ENCODE measurements around the gene UBE2QL1. TPM values are rescaled to one million over a fixed set of nuclear protein-coding genes. Genes with fewer than 3 reads are reported as not detected.

UBE2QL1 gene
- total and polyA plus RNA-seq, 2 of the 8 experiments (the other 6 are each of a cell fraction or from before 2014, with no cell fraction given): 0.43 to 0.65 TPM

DNA sequence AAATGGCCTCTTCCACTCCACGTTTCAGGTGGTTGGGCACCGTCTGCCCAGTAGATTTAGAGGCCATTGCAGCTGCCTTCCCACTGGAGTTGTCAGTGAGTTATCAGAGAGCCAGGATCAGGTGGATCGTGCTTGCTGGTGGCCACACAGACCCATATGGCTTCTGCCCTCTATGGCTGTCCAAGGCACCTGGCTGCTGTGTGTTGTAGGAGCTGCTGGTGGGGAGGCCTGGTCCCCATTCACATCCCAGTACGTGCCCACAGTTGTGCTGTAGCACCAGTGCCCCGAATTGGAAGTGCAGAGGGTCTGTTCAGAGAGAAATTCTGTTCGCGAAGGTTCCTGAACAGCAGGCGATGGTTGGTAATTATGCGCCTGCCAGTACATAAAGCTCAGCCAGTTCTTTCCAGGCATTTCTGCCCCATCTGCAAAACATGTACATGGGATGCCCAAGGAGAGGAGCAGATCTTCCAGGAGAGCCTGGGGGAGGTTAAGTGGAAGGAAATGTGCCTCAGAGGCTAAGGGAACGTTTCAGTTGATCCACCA lies 41.1 kb downstream of the UBE2QL1 start:
- no peak overlapping the region for H2BK120ac ChIP-seq (replicated peaks; ENCODE audit: low read depth, low read length)
- CTCF ChIA-PET (ENCODE audit: partially characterized antibody): no interaction called here
- no peaks in the 10 kb centered on the region for H3K79me2 ChIP-seq (ENCODE audit: control insufficient read depth in 1 of 2, insufficient read depth in 2 of 2, low read length in 2 of 2)

More for the DNA sequence above, 41.1 kb downstream of the UBE2QL1 start:
- Histone ChIP-seq H3K56ac (replicated peaks; ENCODE audit: insufficient read length, low read depth, low read length) (no peak overlapping the region), H3K4me3 (ENCODE audit: extremely low read depth in 1 of 4, insufficient read depth in 2 of 4, low read depth in 3 of 4, low read length in 4 of 4) (no peak overlapping the region), H3K9me3 (ENCODE audit: insufficient read depth in 2 of 2, low read depth in 1 of 2, low read length in 1 of 2) (no peaks in the 10 kb centered on the region), H3K4ac (replicated peaks; ENCODE audit: insufficient read length, low read depth, low read length) (no peak overlapping the region), H2BK15ac (ENCODE audit: low read length) (no peak overlapping the region), H2AFZ (ENCODE audit: low read length) (no peak overlapping the region), H4K91ac (replicated peaks; ENCODE audit: insufficient read length, low read length) (no peak overlapping the region), H4K8ac (ENCODE audit: extremely low read depth, insufficient read depth, low read length) (no peak overlapping the region), H3K14ac (ENCODE audit: insufficient read length) (no peak overlapping the region), H3K27ac (ENCODE audit: low read depth, low read length) (no peak overlapping the region), H2AK5ac (ENCODE audit: low read depth, low read length) (no peak overlapping the region), H4K5ac (ENCODE audit: insufficient read length, low read depth, low read length) (no peak overlapping the region), H3K4me2 (ENCODE audit: insufficient read depth in 1 of 2, low read depth in 2 of 2, low read length in 2 of 2) (no peak overlapping the region), H3K9ac (replicated peaks in 1 of 4; ENCODE audit: extremely low read depth in 1 of 4, low read depth in 3 of 4, low read length in 3 of 4) (no peak overlapping the region), H4K20me1 (replicated peaks in 1 of 2; ENCODE audit: control insufficient read depth in 1 of 2, insufficient read depth in 2 of 2, low read length in 2 of 2) (peaks cover 0 to 1% of the 10 kb centered on the region in 2 experiments), H3K36me3 (ENCODE audit: control insufficient read depth in 2 of 4, insufficient read depth in 4 of 4, low read length in 3 of 4) (no peaks in the 10 kb centered on the region), H3K23me2 (ENCODE audit: low read depth, low read length) (no peaks in the 10 kb centered on the region; the same call in 1 of the 2 replicates), H2BK5ac (ENCODE audit: low read depth, low read length) (no peak overlapping the region), H2BK12ac (ENCODE audit: low read depth, low read length) (no peak overlapping the region), H3K27me3 (replicated peaks in 1 of 4; ENCODE audit: control insufficient read depth in 3 of 4, extremely low read depth in 1 of 4, insufficient read depth in 3 of 4, low read length in 3 of 4) (peaks cover 1 to 10% (median 8%) of the 10 kb centered on the region in 4 experiments; a peak in 5 of 7 replicates), H2BK20ac (ENCODE audit: low read length) (no peak overlapping the region), H3K79me1 (ENCODE audit: low read depth, low read length) (no peaks in the 10 kb centered on the region), H3K4me1 (replicated peaks in 1 of 4; ENCODE audit: control insufficient read depth in 3 of 4, insufficient read depth in 4 of 4, low read length in 3 of 4) (peaks cover 8 to 13% (median 11%) of the 10 kb centered on the region in 4 experiments), H3K18ac (ENCODE audit: extremely low read depth, low read length) (no peak overlapping the region), H3K23ac (ENCODE audit: insufficient read length) (no peak overlapping the region)
- FAIRE-seq (no peak), DNase-seq (ENCODE audit: low read depth in 1 of 2, low spot score in 2 of 2) (no peak)
- POLR2A ChIA-PET (ENCODE audit: partially characterized antibody): no interaction called here
- WGBS, 2 experiments (ENCODE audit: extremely low coverage in 1 of 2, insufficient coverage in 1 of 2, insufficient read length in 1 of 2, insufficient replicate concordance in 2 of 2, low coverage in 1 of 2, low lambda C conversion rate in 2 of 2, missing lambda C conversion rate in 1 of 2): 94% methylated on average over 10 of the region's 10 CpGs; no CpG with 5 or more reads in 1 of the 2 experiments

Measured in H1 (cell line).